K562 (cell line): ENCODE measurements around the gene MYH7. TPM values are rescaled to one million over a fixed set of nuclear protein-coding genes. Genes with fewer than 3 reads are reported as not detected.

ENCODE experiments used
- ATAC-seq: fragments of 200-7000 bp; cut with Tn5 transposase; 3 replicates; pipeline ENCODE4 v1.9.1; 2020; ENCODE audit warnings: moderate library complexity
- BruUV-seq: library from RNA; stranded (reverse); fragments of 400-500 nt; replicated peaks from 2 replicates; lab custom pipeline; 2021; lab: Mats Ljungman, UMichigan
- CTCF ChIA-PET: fragments of 300-600 bp; formaldehyde crosslinking; extraction: SDS; loops from one replicate; lab custom pipeline; 2021; ENCODE audit warnings: low intra/inter-chr PET ratio; lab: Yijun Ruan, JAX
- POLR2A ChIA-PET: fragments of 300-600, 350-650 bp; sonication (Branson Sonifier 250); formaldehyde crosslinking; extraction: SDS; loops from one replicate; lab custom pipeline; 2021; ENCODE audit warnings: antibody characterized with exemption, inconsistent platforms; lab: Yijun Ruan, JAX
- DNase-seq, 4 experiments: peaks; one replicate each; pipeline versions ENCODE4 v3.0.0 to v3.0.0-alpha.2; 2011 to 2018; ENCODE audit warnings: low spot score in 3 of 4, mixed read lengths in 3 of 4; ENCODE audit errors: extremely low read depth in 1 of 4
- FAIRE-seq: peaks from 2 replicates; lab custom pipeline; 2011; peaks lifted over from hg19 to GRCh38; lab: Jason Lieb, UNC
- H2AFZ ChIP-seq: 2 replicates; pipeline ENCODE4 v1.6.0; 2011; ENCODE audit warnings: low read depth, low read length, control low read depth, inconsistent platforms
- H3K27ac ChIP-seq: fragments of 200-600 bp; 3 replicates; pipeline ENCODE4 v1.8.0; 2011; ENCODE audit warnings: low read depth, mild to moderate bottlenecking, control low read depth, inconsistent platforms, low read length, moderate library complexity, mixed read lengths; ENCODE audit errors: extremely low read depth
- H3K27me3 ChIP-seq, 2 experiments: fragments of 300-600 bp in 1 of 2; 2 replicates in 1 of 2; 3 replicates in 1 of 2; pipeline versions ENCODE4 v1.6.0 to v1.8.0; 2011; ENCODE audit warnings: inconsistent platforms in 2 of 2, low read length in 2 of 2, mild to moderate bottlenecking in 1 of 2, mixed read lengths in 1 of 2, moderate library complexity in 1 of 2; ENCODE audit not compliant: control insufficient read depth in 2 of 2, insufficient read depth in 2 of 2
- H3K36me3 ChIP-seq: fragments of 300-600 bp; 3 replicates; pipeline ENCODE4 v1.8.0; 2011; ENCODE audit warnings: mild to moderate bottlenecking, low read length, inconsistent platforms; ENCODE audit not compliant: control insufficient read depth, insufficient read depth
- H3K4me1 ChIP-seq, 2 experiments: fragments of 200-600 bp in 1 of 2; replicated peaks in 1 of 2; 2 replicates in 1 of 2; 3 replicates in 1 of 2; pipeline versions ENCODE4 v1.5.1 to v1.8.0; 2011; ENCODE audit warnings: inconsistent platforms in 2 of 2, low read length in 2 of 2, mild to moderate bottlenecking in 1 of 2, mixed read lengths in 1 of 2, moderate library complexity in 1 of 2; ENCODE audit not compliant: control insufficient read depth in 2 of 2, insufficient read depth in 2 of 2
- H3K4me2 ChIP-seq: 2 replicates; pipeline ENCODE4 v1.6.1; 2011; ENCODE audit warnings: low read length, control low read depth, inconsistent platforms, mixed read lengths; ENCODE audit not compliant: insufficient read depth
- H3K4me3 ChIP-seq: fragments of 200-600 bp; sonication (generic), shearing (Covaris generic); 2 replicates; pipeline ENCODE4 v1.5.1; 2016; ENCODE audit warnings: control low read depth, inconsistent platforms
- H3K79me2 ChIP-seq: fragments of 200-600 bp; 3 replicates; pipeline ENCODE4 v1.8.0; 2011; ENCODE audit warnings: low read length, inconsistent platforms; ENCODE audit not compliant: control insufficient read depth, insufficient read depth
- H3K9ac ChIP-seq, 2 experiments: 2 replicates each; pipeline versions ENCODE4 v1.6.0 to v1.6.1; 2011; ENCODE audit warnings: low read depth in 2 of 2, low read length in 2 of 2, control low read depth in 1 of 2, inconsistent platforms in 1 of 2, mild to moderate bottlenecking in 1 of 2, mixed read lengths in 1 of 2; ENCODE audit not compliant: insufficient read depth in 1 of 2
- H3K9me1 ChIP-seq: one replicate; pipeline ENCODE4 v1.6.0; 2011; ENCODE audit warnings: inconsistent platforms, mild to moderate bottlenecking, low read length, moderate library complexity; ENCODE audit not compliant: control insufficient read depth, insufficient read depth
- H3K9me3 ChIP-seq: replicated peaks from 2 replicates; pipeline ENCODE4 v1.5.1; 2011; ENCODE audit warnings: low read depth, low read length, inconsistent platforms; ENCODE audit not compliant: control insufficient read depth, insufficient read depth
- H4K20me1 ChIP-seq: replicated peaks from 2 replicates; pipeline ENCODE4 v1.6.1; 2011; ENCODE audit warnings: low read length, inconsistent platforms, mixed read lengths; ENCODE audit not compliant: control insufficient read depth, insufficient read depth
- CHD2 ChIP-seq: IDR thresholded peaks from 2 replicates; pipeline ENCODE4 v1.6.1; 2011; ENCODE audit warnings: low read depth, low read length
- COPS2 ChIP-seq: fragments of 450-650 bp; conservative IDR thresholded peaks from 2 replicates; pipeline ENCODE4 v1.6.1; 2016; ENCODE audit warnings: mild to moderate bottlenecking, moderate library complexity
- ELF1 ChIP-seq: fragments of 200-800 bp; sonication (Bioruptor generic); IDR thresholded peaks from 2 replicates; pipeline ENCODE4 v1.6.1; 2016; ENCODE audit warnings: missing genetic modification characterization, missing compliant biosample characterization
- POU5F1 ChIP-seq: fragments of 150-350 bp; IDR thresholded peaks from 2 replicates; pipeline ENCODE4 v1.6.1; 2014; ENCODE audit warnings: borderline replicate concordance, low read length, low read depth, mild to moderate bottlenecking; ENCODE audit not compliant: partially characterized antibody
- SMARCA4 ChIP-seq: fragments of 450-650 bp; IDR thresholded peaks from 2 replicates; pipeline ENCODE4 v1.6.1; 2016
- ZC3H11A ChIP-seq: IDR thresholded peaks from 2 replicates; pipeline ENCODE4 v1.6.1; 2012; ENCODE audit warnings: low read depth, low read length, improper control_type of control experiment
- ZNF124 ChIP-seq: sonication (generic); formaldehyde crosslinking; IDR thresholded peaks from 2 replicates; pipeline ENCODE4 v1.8.1; 2022; ENCODE audit warnings: missing genetic modification reagents
- ZNF184 ChIP-seq: sonication (generic); formaldehyde crosslinking; IDR thresholded peaks from 2 replicates; pipeline ENCODE4 v1.5.0; 2020; ENCODE audit warnings: missing genetic modification reagents
- ZNF785 ChIP-seq: fragments of 250-450 bp; sonication (Bioruptor Pico); IDR thresholded peaks from 2 replicates; pipeline ENCODE4 v1.4.0; 2020; ENCODE audit warnings: mild to moderate bottlenecking
- WGBS: fragments of 100-300 bp; shearing (Covaris generic); methylation state at CpG from one replicate; pipeline ENCODE4 v1.1.6; 2016; ENCODE audit warnings: low coverage, mixed read lengths; ENCODE audit not compliant: insufficient coverage; ENCODE audit errors: missing lambda C conversion rate; 5-methylcytosine and 5-hydroxymethylcytosine counted together
- in situ Hi-C: fragments of 300-500 bp; cut with MboI; formaldehyde crosslinking; loops from 4 replicates; pipeline ENCODE4 v1.15.0; 2018; ENCODE audit warnings: inconsistent platforms, mixed read lengths
- intact Hi-C: fragments of 100-400 bp; cut with micrococcal nuclease; formaldehyde crosslinking; loops from 2 replicates; pipeline ENCODE4 v1.14.2; 2022
- polyA plus RNA-seq, 8 experiments: library from polyadenylated mRNA; depleted of rRNA in 4 of 8; stranded (reverse) in 5 of 8; unstranded in 3 of 8; fragments of >200 nt; fragmentation: Nextera tagmentation in 2 of 8; fragmentation: Illumina TruSeq in 1 of 8; extraction: Ambion mirVana in 2 of 8; extraction: Trizol in 1 of 8; gene quantifications; 2 replicates each; pipeline versions ENCODE4 v1.2.1 to v1.2.3, GENCODE V29; 2011 to 2014; ENCODE audit warnings: inconsistent platforms in 1 of 8, missing spikeins in 1 of 8
- total RNA-seq, 7 experiments: library from RNA; depleted of rRNA in 6 of 7; stranded (reverse); fragments of >200 nt in 6 of 7; fragmentation: Illumina TruSeq in 2 of 7; extraction: Trizol in 2 of 7; gene quantifications; 2 replicates each; pipeline versions ENCODE4 v1.2.1 to v1.2.3, GENCODE V29; 2011 to 2021; ENCODE audit warnings: low replicate concordance in 1 of 7
- TF ChIP-seq, protein P1 (sequence below): fragments of 250-450 bp; sonication (Bioruptor Pico); IDR thresholded peaks from 2 replicates; pipeline ENCODE4 v1.4.0; 2020; ENCODE audit warnings: mild to moderate bottlenecking, moderate library complexity, borderline replicate concordance
- TF ChIP-seq, protein P2 (sequence below): IDR thresholded peaks from 3 replicates; pipeline ENCODE4 v1.6.1; 2011; ENCODE audit warnings: borderline replicate concordance, mild to moderate bottlenecking, moderate library complexity; ENCODE audit not compliant: insufficient read length; ENCODE audit errors: extremely low read depth

Gene MYH7
- total and polyA plus RNA-seq, 9 of the 15 experiments (the other 6 are each of a cell fraction or from before 2014, with no cell fraction given) = not detected

DNA sequence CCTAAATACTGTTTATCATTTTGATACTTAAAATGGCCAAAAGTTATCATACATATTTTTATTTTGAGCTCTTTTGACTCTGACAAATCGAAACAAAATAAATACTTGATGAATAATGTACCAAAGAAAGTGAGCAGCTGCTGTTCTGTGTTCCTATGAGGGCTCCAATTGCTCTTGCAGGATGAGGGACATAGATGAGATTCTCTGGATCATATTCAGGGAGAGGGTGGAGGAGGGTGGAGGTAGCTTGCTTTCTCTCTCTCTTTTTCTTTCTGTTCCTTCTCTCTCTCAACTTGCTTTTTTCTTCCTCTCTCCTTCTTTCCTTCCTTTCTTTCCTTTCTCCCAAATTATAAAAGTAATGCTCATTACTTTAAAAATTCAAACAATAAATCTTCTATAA lies 8.9 kb upstream of the MYH7 start:
- no peaks in the 10 kb centered on the region for H3K9me3 ChIP-seq
- no peaks in the 10 kb centered on the region for H3K9me1 ChIP-seq
- ChIA-PET POLR2A (interaction anchor here (0.8 kb wide), 1 partner anchor 20 kb away, joined by 3 read pairs; no protein-coding TSS in a partner anchor), CTCF (no interaction called here)
- WGBS = 29% methylated on average over 1 of the region's 1 CpG
- H3K9ac ChIP-seq = no peak overlapping the region
- H3K4me1 ChIP-seq = peaks cover 9 to 16% of the 10 kb centered on the region in 2 experiments; a peak in 4 of 5 replicates
- TF ChIP-seq, protein P1, sequence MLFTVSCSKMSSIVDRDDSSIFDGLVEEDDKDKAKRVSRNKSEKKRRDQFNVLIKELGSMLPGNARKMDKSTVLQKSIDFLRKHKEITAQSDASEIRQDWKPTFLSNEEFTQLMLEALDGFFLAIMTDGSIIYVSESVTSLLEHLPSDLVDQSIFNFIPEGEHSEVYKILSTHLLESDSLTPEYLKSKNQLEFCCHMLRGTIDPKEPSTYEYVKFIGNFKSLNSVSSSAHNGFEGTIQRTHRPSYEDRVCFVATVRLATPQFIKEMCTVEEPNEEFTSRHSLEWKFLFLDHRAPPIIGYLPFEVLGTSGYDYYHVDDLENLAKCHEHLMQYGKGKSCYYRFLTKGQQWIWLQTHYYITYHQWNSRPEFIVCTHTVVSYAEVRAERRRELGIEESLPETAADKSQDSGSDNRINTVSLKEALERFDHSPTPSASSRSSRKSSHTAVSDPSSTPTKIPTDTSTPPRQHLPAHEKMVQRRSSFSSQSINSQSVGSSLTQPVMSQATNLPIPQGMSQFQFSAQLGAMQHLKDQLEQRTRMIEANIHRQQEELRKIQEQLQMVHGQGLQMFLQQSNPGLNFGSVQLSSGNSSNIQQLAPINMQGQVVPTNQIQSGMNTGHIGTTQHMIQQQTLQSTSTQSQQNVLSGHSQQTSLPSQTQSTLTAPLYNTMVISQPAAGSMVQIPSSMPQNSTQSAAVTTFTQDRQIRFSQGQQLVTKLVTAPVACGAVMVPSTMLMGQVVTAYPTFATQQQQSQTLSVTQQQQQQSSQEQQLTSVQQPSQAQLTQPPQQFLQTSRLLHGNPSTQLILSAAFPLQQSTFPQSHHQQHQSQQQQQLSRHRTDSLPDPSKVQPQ = no peak
- no peak for TF ChIP-seq COPS2
- TF ChIP-seq ELF1 = no peak
- TF ChIP-seq ZNF785 = no peak
- no peak for TF ChIP-seq POU5F1
- TF ChIP-seq CHD2 = no peak
- TF ChIP-seq ZNF184 = no peak
- no peak for TF ChIP-seq SMARCA4
- TF ChIP-seq, protein P2, sequence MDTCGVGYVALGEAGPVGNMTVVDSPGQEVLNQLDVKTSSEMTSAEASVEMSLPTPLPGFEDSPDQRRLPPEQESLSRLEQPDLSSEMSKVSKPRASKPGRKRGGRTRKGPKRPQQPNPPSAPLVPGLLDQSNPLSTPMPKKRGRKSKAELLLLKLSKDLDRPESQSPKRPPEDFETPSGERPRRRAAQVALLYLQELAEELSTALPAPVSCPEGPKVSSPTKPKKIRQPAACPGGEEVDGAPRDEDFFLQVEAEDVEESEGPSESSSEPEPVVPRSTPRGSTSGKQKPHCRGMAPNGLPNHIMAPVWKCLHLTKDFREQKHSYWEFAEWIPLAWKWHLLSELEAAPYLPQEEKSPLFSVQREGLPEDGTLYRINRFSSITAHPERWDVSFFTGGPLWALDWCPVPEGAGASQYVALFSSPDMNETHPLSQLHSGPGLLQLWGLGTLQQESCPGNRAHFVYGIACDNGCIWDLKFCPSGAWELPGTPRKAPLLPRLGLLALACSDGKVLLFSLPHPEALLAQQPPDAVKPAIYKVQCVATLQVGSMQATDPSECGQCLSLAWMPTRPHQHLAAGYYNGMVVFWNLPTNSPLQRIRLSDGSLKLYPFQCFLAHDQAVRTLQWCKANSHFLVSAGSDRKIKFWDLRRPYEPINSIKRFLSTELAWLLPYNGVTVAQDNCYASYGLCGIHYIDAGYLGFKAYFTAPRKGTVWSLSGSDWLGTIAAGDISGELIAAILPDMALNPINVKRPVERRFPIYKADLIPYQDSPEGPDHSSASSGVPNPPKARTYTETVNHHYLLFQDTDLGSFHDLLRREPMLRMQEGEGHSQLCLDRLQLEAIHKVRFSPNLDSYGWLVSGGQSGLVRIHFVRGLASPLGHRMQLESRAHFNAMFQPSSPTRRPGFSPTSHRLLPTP = no peak
- TF ChIP-seq ZNF124 (CRISPR knock-in tag) = no peak
- TF ChIP-seq ZC3H11A = no peak
- no TSS peak for BruUV-seq
- FAIRE-seq = no peak
- no peak for ATAC-seq
- intact Hi-C loops = no loop called here
- in situ Hi-C loops = no loop called here
- no peaks in the 10 kb centered on the region for H3K79me2 ChIP-seq
- no peaks in the 10 kb centered on the region for H3K36me3 ChIP-seq
- H2AFZ ChIP-seq = no peak overlapping the region
- H3K27me3 ChIP-seq = no peaks in the 10 kb centered on the region
- no peak for DNase-seq
- H3K4me3 ChIP-seq = no peak overlapping the region
- H4K20me1 ChIP-seq = no peaks in the 10 kb centered on the region
- H3K4me2 ChIP-seq = no peak overlapping the region
- H3K27ac ChIP-seq = no peak overlapping the region
